ENCODE measurements around the gene DKC1. TPM values are rescaled to one million over a fixed set of nuclear protein-coding genes. Genes with fewer than 3 reads are reported as not detected.

Gene DKC1
- total and polyA plus RNA-seq, 10 donors = 32.0 to 54.4 (median 39.0) TPM

DNA sequence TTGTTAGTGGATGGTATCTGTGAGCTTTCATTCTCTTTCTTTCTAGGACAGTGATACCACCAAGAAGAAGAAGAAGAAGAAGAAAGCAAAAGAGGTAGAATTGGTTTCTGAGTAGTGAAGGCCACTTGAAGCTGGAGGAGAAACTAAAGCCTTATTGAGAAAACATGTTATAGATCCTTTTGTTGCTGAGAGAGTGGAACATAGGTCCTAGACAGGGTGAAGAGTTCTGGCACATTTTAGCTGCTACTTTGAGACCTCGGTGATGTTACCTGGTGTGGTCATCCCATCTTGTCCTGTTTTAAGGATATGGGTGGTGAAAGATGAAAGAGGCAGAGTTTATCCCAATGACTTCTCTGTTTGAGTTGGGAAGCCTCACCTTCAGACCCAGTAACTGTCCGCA lies 14.1 kb downstream of the DKC1 start:
- intact Hi-C loops (cut with DNase I; ENCODE audit: low total_unique reads) = no loop called here
- Histone ChIP-seq H3K27me3 (replicated peaks in 1 of 7) (no peaks in the 10 kb centered on the region), H3K27ac (no peak overlapping the region), H3K9me3 (no peaks in the 10 kb centered on the region), H3K36me3 (peaks cover 0 to 99% (median 28%) of the 10 kb centered on the region in 6 donors), H3K4me3 (no peak overlapping the region), H3K4me1 (no peaks in the 10 kb centered on the region)
- no peak for TF ChIP-seq POLR2A (IDR thresholded peaks at IDR 0.05)
- no peak for TF ChIP-seq CTCF (IDR thresholded peaks at IDR 0.05 in 8 of 11, conservative IDR thresholded peaks at IDR 0.05 in 3 of 11)
- TF ChIP-seq POLR2AphosphoS5 (IDR thresholded peaks at IDR 0.05) = no peak
- 84 to 97% (median 93%) methylated on average over 2 of the region's 2 CpGs for WGBS, 5 donors
- no peak for DNase-seq

DNA sequence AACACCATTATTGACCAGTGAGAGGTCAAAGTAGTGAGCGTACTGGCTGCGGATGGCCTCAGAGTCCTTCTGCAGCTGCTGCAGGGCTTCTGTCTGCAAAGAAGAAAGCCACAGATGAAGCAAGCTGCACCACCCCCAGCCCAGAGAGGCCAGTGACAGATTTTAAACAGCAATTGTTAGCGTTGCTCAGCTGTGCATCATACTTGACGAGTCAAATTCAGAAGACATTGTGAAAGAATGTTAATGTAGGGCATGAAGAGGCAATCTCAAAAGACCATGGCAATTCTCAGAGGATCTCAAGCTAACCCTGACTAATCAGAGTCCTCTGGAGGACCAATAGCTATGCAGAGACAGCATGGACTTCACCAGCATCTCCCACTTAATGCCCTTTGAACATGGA lies 16.6 kb downstream of the DKC1 start:
- Histone ChIP-seq H3K27me3 (replicated peaks in 1 of 7) (no peaks in the 10 kb centered on the region), H3K27ac (no peak overlapping the region), H3K36me3 (peaks cover 0 to 83% (median 23%) of the 10 kb centered on the region in 6 donors), H3K9me3 (no peaks in the 10 kb centered on the region), H3K4me1 (peaks cover 0 to 2% (median 0%) of the 10 kb centered on the region in 6 donors), H3K4me3 (no peak overlapping the region)
- TF ChIP-seq CTCF (IDR thresholded peaks at IDR 0.05 in 8 of 11, conservative IDR thresholded peaks at IDR 0.05 in 3 of 11) (no peak), POLR2A (IDR thresholded peaks at IDR 0.05) (no peak), POLR2AphosphoS5 (IDR thresholded peaks at IDR 0.05) (no peak)
- no peak for DNase-seq
- intact Hi-C loops (cut with DNase I; ENCODE audit: low total_unique reads) = no loop called here
- WGBS, 5 donors = 66 to 92% (median 79%) methylated on average over 4 of the region's 4 CpGs

- H3K36me3 ChIP-seq = peaks cover 0 to 68% (median 8%) of the 10 kb centered on the region in 6 donors
These were observed 18.3 kb downstream of the DKC1 start for GRCh38 chrX:154780968-154781367.

More at GRCh38 chrX:154780968-154781367, 18.3 kb downstream of the DKC1 start:
- Histone ChIP-seq H3K4me3 (no peak overlapping the region), H3K9me3 (no peaks in the 10 kb centered on the region), H3K4me1 (peaks cover 0 to 11% (median 0%) of the 10 kb centered on the region in 6 donors), H3K27me3 (replicated peaks in 1 of 7) (no peaks in the 10 kb centered on the region), H3K27ac (no peak overlapping the region)
- DNase-seq = no peak
- 80 to 100% (median 92%) methylated on average over 7 to 9 of the region's 9 CpGs for WGBS, 5 donors
- intact Hi-C loops (cut with DNase I; ENCODE audit: low total_unique reads) = no loop called here
- TF ChIP-seq POLR2AphosphoS5 (IDR thresholded peaks at IDR 0.05) = no peak
- no peak for TF ChIP-seq CTCF (IDR thresholded peaks at IDR 0.05 in 8 of 11, conservative IDR thresholded peaks at IDR 0.05 in 3 of 11)
- no peak for TF ChIP-seq POLR2A (IDR thresholded peaks at IDR 0.05)
